Stimulated activated CD4-positive, alpha-beta T cell treated with anti-CD3 and anti-CD28 coated beads, Interleukin-12 subunit alpha, Interleukin-12 subunit beta, amount 100 ng/mL, for 48 hours (primary cell): ENCODE measurements around the gene HINFP.
"Not testable (repeated sequence)": the region's sequence is repeated elsewhere in the genome, so short reads cannot be mapped to it uniquely, and the experiment has no call there.

Experiments used
- DNase-seq, 3 donors: peaks; one replicate each; pipeline ENCODE4 v3.0.0-alpha.2; 2020; ENCODE audit warnings: low read depth in 2 of 3, low spot score in 1 of 3

HINFP gene

GRCh38 chr11:119100246-119100970 lies 21.0 kb upstream of the HINFP start:
- DNase-seq = no peak

- no peak for DNase-seq
These were observed 20.2 kb upstream of the HINFP start for GRCh38 chr11:119100994-119101758.

GRCh38 chr11:119101759-119102423 lies 19.5 kb upstream of the HINFP start, which contains the start of gene DPAGT1:
TSS of gene DPAGT1 (minus strand) at chr11:119101853. CDS start at chr11:119101655, 198 bp downstream.
- DNase-seq = peak; percentile 79 to 81 (median 80)

- DNase-seq = not testable (repeated sequence)
These were observed 18.2 kb upstream of the HINFP start for GRCh38 chr11:119103161-119103664.

GRCh38 chr11:119103793-119104192 lies 17.6 kb upstream of the HINFP start:
- no peak for DNase-seq

GRCh38 chr11:119106564-119107537 lies 14.5 kb upstream of the HINFP start, which contains the start of gene C2CD2L:
TSS of gene C2CD2L (plus strand) at chr11:119107344. CDS start at chr11:119107742, 398 bp downstream.
- peak; percentile 80 to 88 (median 86) for DNase-seq

- DNase-seq = no peak
These were observed 13.7 kb upstream of the HINFP start for GRCh38 chr11:119107538-119108145.

GRCh38 chr11:119108146-119108856 lies 13.1 kb upstream of the HINFP start:
- DNase-seq = no peak

GRCh38 chr11:119108857-119109221 lies 12.5 kb upstream of the HINFP start:
- no peak for DNase-seq

- DNase-seq = no peak
These were observed 11.5 kb upstream of the HINFP start for GRCh38 chr11:119109843-119110242.

- DNase-seq = no peak
These were observed 10.9 kb upstream of the HINFP start for GRCh38 chr11:119110439-119110838.

GRCh38 chr11:119111361-119111925 lies 9.9 kb upstream of the HINFP start:
- DNase-seq = no peak

GRCh38 chr11:119112314-119113020 lies 8.9 kb upstream of the HINFP start:
- no peak for DNase-seq

GRCh38 chr11:119113716-119114115 lies 7.7 kb upstream of the HINFP start:
- no peak for DNase-seq

GRCh38 chr11:119114351-119114750 lies 7.0 kb upstream of the HINFP start:
- no peak for DNase-seq

- DNase-seq = no peak
These were observed 5.7 kb upstream of the HINFP start for GRCh38 chr11:119115484-119116234.

- no peak for DNase-seq
These were observed 5.2 kb upstream of the HINFP start for GRCh38 chr11:119116235-119116594.

GRCh38 chr11:119116601-119117000 lies 4.8 kb upstream of the HINFP start:
- no peak for DNase-seq
